GM18517 (cell line): Measurements from ENCODE around the gene NGLY1.

Experiments
- ATAC-seq: cut with Tn5 transposase; IDR thresholded peaks from one replicate; pipeline ENCODE4 v1.9.1; 2021; ENCODE audit warnings: mild to moderate bottlenecking, moderate library complexity; ENCODE audit not compliant: unreplicated experiment

NGLY1 gene

DNA sequence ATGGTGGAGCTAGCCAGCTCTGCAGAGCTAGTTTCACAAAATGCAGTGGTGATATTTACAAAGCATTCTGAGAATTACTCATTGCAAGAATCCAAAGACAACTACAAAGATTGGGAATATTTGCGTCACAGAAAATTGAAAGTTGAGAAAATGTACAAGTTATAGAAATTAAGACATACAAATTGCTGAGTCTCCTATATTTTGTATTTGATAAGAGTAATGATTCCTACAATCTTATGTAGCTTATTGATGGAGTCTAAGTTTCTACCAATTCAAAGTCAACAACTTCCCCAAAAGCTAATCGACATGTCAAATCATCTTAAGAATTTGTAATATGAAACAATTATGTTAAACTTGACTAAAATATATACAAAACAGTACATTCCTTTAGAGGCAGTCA, 72.2 kb downstream of the NGLY1 start:
- ATAC-seq, result no peak

DNA sequence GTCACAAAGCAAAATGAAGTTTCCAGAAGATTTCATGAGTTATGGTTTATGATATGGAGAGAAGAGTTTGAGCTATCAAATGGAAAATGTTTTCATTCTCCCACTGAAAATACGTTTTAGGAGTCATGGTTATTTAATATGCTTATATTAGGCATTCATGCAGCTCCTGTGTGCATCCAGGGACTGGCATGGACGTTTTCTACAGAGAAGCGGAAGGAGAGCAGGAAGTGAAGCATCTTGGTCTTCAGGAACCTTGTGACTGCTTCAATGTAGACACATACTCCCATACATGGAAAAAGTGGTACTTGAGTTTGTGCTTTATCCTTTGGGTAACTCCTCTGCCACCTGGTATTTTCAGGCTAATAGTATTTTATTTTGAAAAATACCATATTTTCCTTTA, 75.2 kb downstream of the NGLY1 start:
- ATAC-seq, result no peak

DNA sequence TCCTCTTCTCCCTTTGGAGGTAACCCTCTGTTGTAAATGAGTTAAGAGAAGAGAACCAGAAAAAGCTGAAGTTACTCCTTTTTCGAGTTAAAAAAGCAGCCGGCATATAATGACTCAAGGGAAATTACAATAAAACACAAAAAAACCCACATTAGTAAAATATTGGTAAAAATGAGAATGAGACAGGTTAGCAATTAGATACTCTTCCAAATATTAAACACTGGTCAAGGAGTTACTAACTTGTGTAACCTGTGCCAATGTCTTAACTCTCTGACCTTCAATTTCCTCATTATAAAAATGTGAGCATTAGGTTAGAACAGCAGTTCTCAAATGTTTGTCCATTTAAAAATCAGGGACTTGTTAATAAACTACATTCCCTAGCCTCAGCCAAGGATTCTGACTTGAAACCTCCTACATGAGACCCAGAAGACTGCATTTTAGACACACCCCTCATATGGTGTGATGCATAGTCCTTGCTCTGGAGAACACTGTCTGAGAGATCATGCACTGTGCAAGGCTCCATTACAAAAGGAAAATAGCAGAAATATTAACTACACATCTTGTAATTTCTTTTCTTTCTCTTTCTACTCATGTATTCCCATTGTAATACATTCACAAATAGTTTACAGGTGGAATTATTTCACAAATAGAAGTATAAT, 75.8 kb downstream of the NGLY1 start:
- ATAC-seq, result no peak

DNA sequence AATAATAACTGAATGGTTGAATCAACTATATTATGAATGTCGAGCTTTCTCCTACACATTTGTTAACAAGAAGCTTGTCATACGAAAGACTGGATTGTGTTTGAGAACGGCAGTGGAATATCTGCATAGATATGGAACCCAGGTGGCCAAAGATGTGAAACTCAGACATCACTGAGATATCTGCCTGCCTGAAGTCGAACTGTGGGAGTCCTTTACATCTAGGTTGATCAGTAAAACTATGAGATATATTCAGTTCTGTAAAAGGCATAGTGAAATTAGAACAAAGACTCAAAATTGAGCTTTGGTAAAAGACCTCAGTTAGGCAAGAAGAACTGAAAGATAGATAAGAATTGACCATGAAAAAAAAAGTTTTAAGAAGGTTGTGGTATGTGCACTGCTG, 77.0 kb downstream of the NGLY1 start:
- no peak for ATAC-seq

DNA sequence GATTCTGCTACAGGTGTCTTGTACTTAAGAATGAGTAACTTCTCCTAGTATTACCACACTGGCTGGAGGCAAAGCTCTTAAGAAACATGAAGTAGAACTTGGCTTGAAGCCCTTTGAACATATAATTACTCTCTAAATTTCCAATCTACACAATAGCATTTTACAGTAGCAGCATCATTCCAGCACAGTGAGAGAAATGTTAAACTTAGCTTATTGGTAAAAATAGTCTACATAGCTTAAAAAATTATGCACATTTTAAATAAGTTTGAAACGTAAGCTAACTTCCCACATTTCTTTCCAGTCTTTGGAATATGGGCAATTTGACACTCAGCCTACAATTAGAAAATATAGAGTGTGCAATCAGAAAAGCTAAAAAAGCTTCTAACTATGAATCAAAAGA, 85.7 kb downstream of the NGLY1 start:
- no peak for ATAC-seq

DNA sequence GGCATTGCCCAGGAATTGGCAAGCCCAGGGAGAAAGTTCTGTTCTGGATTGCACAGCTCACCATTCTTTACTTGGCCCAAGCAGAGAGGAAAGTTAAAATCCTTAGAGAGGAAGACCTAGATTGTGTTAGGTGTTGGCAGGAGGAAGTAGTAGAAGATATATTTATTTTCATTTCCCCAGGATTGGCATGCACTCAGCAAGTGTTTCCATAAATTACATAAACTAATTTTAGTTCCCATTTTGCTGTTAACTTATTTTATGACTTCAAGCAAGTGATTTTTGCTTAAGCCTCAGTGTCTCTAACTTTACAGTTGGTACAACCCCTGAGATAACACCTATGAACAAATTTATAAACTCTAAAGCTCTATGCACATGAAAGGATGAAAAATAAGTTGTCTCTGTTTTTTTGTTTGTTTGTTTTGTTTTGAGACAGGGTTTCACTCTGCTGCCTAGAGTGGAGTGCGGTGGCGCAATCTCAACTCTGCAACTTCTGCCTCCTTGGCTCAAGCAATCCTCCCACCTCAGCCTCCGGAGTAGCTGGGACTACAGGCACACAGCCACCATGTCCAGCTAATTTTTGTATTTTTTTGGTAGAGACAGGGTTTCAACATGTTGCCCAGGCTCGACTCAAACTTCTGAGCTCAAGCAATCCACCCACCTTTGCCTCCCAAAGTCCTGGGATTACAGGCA, 87.4 kb downstream of the NGLY1 start:
- ATAC-seq, result no peak

DNA sequence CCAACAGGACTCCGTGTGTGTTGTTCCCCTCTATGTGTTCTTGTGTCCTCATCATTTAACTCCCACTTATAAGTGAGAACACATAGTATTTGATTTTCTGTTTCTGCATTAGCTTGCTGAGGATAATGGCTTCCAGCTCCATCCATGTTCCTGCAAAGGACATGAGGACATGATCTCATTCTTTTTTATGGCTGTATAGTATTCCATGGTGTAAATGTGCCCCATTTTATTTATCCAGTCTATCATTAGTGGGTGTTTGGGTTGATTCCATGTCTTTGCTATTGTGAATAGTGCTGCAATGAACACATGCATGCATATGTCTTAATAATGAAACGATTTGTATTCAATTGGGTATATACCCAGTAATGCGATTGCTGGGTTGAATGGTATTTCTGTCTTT, 90.0 kb downstream of the NGLY1 start:
- ATAC-seq, result no peak

DNA sequence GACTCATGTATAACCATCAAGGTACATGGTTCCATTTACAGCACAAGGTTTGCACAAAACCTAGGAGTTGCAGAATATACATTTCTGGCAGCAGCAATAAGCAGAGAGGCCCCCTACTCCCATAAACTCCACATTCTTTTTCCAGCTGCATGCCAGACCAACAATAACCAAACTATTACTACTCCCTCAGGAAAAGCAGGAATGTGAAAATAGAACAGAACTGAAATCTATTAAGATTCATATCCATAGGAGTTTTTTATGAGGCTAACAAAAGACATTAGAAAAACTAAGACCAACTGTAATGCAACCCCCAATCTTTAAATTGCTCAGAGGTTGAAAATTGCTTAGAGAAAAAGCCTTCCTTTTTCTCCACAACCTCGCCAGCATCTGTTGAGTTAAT, 90.9 kb downstream of the NGLY1 start:
- ATAC-seq, result no peak

DNA sequence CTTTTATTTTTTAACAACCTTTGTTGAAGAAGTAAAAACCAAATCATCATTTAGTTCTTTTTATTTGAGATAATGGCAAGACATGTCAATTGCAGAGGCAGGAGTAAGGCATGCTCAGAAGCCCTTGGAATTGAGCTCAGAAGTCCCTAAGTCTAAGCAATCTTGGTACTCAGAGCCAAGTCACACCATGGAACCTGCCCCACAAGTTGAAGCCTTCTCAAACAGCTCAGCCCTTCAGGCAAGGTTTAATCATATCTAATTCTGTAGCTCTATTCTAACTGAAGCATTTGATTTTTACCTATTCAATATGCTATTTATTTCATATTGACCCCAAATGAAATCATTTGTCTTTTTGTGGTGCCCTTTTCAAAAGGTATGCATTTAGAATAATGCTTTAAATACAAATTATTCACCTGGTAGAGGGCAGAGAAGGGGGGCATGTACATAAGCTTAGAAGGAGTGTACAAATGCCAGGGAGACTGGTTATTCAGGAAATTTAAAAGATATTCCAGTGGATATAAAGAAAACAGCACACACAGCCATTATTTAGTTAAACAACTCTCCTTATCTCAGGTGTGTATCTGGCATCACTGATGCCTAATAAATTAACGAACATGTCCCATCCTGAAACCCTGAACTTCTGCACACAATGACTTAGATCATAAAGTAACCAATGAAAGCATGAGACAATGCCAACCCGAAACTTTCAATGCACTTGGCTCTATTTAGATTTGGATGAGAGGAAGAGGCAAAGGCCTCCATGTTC, 92.3 kb downstream of the NGLY1 start:
- no peak for ATAC-seq

DNA sequence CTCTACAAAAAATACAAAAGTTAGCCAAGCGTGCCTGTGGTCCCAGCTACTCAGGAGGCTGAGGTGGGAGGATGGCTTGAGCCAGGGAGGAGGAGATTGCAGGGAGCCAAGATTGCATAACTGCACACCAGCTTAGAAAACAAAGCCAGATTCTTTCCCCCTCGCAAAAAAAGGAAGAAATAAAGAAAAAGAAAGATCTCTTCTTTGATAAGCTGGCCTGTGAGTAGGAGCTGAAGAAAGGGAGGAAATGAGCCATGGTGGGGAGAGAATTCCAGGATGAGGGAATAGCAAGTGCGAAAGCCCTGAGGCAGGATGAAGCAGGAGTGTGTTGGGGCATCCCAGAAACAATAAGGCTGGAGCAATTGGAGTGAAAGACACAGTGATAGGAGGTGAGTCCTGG, 94.0 kb downstream of the NGLY1 start:
- no peak for ATAC-seq

DNA sequence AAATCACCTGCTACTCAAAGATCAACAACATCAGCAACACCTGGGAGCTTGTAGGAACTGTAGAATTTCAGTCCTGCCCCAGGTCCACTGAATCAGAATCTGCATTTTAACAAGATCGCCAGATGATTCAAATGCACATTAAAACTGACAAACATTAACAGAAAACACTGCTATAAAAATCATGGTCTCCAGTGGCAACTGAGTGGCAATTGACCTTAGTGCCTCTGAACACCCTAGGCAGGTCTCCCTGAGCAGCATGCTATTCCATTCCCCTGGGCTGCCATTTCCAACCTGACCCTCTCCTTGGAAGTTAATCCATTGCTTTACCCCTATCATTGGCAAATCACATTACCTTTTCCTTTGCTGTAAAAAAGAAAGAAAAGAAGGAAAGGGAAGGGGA, 95.5 kb downstream of the NGLY1 start:
- ATAC-seq, result no peak

DNA sequence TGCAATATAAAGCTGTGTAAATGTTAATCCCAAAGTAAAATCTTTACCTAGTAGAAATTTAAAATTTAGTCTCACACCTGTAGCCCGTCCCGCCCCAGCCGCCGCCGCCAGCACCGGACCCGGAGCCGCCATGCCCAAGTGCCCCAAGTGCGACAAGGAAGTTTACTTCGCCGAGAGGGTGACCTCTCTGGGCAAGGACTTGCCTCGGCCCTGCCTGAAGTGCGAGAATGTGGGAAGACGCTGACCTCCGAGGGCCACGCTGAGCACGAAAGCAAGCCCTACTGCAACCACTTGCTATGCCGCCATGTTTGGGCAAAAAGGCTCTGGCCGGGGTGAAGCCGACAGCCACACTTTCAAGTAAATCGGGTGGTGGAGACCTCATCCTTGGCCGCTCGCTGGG, 96.5 kb downstream of the NGLY1 start:
- ATAC-seq, result no peak

DNA sequence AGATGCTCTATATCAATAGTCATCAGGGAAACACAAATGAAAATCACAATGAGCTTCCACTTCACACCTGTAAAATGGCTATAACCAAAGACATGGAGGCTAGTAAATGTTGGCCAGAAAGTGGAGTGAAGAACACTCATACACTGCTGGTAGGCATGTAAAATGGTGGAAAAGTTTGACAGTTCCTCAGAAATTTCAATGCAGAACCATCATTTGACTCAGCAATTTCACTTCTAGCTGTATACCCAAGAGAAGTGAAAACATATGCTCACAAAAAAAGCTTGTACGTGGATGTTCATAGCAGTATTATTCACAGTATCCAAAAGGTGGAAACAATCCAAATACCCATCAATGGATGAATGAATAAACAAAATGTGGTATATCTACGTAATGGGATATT, 99.4 kb downstream of the NGLY1 start:
- ATAC-seq, result no peak

DNA sequence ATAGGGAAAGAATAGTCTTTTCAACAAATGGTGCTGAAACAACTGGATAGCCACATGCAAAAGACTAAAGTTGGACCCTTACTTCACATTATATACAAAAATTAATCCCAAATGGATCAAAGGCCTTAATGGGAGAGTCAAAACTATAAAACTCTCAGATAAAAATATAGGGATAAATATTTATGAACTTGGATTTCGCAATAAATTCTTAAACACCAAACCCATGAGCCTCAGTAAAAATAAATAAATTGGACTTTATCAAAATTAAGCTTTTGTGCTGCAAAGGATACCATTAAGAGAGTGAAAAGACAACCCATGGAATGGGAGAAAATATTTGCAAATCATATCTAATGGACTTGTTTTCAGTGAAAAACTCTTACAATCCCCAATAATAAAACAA, 99.8 kb downstream of the NGLY1 start:
- no peak for ATAC-seq

DNA sequence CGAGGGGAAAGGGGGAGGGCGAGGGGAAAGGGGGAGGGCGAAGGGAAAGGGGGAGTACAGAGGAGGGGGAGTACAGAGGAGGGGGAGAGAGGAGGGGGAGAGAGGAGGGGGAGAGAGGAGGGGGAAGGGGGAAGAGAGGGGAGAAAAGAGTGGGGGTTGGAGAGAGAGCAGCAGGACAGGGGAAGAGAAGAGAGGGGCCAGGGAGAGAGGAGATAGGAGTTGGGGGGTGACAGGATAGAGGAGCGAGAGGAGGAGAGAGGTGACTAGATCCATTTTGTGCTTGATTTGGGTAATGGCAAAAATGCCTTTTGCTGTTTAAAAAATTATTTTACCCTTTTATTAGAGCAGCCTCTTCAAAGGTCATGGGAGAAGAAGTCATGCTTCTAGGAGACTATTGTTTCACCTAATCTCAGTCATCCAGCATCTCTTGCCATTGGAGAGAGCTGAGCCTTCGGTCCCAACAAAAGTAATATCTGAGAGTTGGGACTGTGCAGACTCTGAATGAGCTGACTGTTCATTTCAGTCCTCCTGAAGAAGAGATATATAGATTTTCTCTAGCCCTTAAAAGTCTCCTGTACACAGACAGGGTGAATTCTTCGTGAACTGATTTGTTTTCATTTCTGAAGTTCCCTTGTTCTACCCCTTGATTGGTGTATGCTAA, 103.5 kb downstream of the NGLY1 start:
- no peak for ATAC-seq

DNA sequence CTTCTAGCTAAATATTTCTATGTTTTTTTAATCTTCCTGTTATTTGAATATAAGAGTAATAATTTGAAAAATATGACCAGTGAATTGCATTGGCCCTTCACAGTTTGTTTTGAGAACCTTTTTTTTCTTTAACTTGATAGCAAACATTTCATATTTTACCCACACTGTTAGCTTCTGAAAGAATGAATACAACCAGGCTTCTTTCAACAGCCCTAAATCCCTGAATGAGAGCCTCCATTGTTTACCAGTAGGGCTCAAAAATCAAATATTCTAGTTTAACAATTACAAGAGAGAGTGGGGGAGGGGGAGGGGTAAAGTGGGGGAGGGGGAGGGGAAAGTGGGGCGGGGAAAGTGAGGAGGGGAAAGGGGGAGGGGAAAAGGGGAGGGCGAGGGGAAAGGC, 104.1 kb downstream of the NGLY1 start:
- ATAC-seq, result no peak

DNA sequence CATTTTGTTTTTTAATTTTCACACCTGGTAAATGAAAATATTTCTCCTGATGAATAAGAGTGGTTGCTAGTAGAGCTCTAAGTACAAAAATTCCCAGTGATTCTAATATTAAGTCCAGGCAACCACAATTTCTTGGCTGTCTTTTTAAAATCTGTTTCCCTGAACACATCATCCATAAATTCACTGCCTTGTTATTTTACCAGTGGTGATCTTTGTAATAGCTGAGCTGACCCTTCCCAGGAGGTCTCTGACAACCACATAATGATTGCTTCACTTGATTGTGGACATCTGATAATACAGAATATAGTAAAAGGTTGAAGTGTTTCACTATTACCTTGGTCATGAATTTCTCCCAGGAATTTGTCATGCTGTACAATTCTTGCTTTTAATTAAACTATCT, 104.7 kb downstream of the NGLY1 start:
- no peak for ATAC-seq

DNA sequence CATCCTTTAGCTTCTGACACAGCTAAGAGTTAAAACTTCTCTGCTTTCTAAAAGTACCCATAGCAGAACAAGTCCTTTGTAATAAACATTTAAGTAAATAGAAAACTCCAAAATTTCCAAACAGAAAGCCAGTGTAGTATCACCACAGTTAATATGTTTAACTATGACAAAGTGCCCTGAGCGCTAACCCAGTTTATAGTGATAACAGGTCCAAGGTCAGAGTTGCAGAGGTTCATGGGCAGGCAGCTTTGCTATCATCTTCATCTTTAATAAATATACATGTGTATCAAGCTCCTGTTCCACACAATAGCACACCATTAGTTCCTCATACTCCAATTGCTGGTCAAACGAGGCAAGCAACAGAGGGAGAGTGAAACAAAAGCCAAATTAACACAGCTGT, 106.1 kb downstream of the NGLY1 start:
- ATAC-seq, result no peak

DNA sequence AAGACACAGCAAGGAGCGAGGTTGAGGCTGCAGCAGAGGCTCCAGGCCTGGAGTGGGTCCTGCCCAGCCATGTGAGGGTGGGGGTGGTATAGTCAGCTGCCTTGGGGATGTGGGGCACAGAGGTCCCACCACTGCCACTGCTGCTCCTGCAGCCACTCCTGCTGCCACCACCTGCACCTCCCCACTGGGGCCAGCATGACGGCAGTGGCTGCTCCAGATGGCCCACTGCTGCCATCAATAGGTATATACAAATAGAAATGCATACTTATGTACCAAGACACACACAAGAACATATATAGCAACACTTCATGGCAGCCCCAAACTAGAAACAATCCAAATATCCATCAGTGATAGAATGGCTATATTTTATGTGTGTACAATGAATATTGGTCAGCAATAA, 108.6 kb downstream of the NGLY1 start:
- no peak for ATAC-seq

DNA sequence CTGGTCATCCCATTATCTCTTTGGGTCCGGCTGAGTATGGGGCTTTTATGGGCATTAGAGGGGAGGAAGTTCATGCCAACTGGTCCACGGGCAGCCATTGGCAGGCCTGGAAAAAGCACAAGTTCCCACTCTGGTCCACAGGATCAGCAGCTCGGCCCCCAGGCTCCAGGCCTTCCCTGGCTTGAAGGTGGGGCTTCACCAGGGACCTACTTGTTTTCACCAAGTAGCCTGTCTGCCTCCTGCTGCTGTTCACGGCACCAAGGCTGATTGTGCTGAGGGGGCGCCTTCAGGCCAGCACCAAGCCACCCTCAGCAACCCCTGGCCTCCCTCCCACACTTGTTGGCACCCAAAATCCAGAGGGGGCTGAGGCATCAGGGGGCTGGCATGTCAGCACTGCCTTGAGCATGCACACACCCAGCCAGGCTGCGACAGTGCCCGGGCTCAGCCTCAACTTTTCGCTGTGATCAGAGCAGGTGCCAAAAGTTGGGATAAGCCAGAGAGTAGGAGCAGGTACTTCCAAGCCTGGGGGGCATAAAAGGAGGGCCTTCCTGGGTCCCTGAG, 109.4 kb downstream of the NGLY1 start:
- ATAC-seq, result no peak
